ENCODE results near the gene TAF10. TPM values are rescaled to one million over a fixed set of nuclear protein-coding genes. Genes with fewer than 3 reads are reported as not detected.

TAF10 gene
- total RNA-seq, 1 donor from 2014 or later: 113 TPM

- no peak overlapping the region for H3K9ac ChIP-seq (ENCODE audit: low read length)
Observed at GRCh38 chr11:6588018-6588417, 24.0 kb downstream of the TAF10 start.

GRCh38 chr11:6587360-6587953, 24.6 kb downstream of the TAF10 start:
- no peak overlapping the region for H3K4me3 ChIP-seq (ENCODE audit: insufficient read depth, low read depth, low read length)
- Mint-ChIP-seq H3K4me3 (ENCODE audit: unreplicated experiment) (no peak overlapping the region), H3K9me3 (ENCODE audit: unreplicated experiment) (peaks cover 17% of the 10 kb centered on the region), H3K36me3 (ENCODE audit: low read depth, unreplicated experiment) (peaks cover 21% of the 10 kb centered on the region), H3K27me3 (ENCODE audit: low read depth, unreplicated experiment) (no peaks in the 10 kb centered on the region), H3K27ac (ENCODE audit: unreplicated experiment) (no peak overlapping the region), H3K4me1 (ENCODE audit: low read depth, unreplicated experiment) (no peaks in the 10 kb centered on the region)
- TF ChIP-seq CTCF (IDR thresholded peaks at IDR 0.05; ENCODE audit: insufficient read depth, low read depth, low read length): no peak
- no peak for TF ChIP-seq EZH2 (IDR thresholded peaks at IDR 0.05; ENCODE audit: insufficient read depth, low read length)
- peaks cover 8% of the 10 kb centered on the region for H3K36me3 ChIP-seq (ENCODE audit: insufficient read depth, low read length)
- H3K79me2 ChIP-seq (ENCODE audit: insufficient read depth, low read length): peaks cover 7% of the 10 kb centered on the region
- H4K20me1 ChIP-seq (ENCODE audit: insufficient read depth, low read length): no peaks in the 10 kb centered on the region
- peaks cover 3% of the 10 kb centered on the region for H3K9me3 ChIP-seq (ENCODE audit: insufficient read depth, low read depth, low read length)
- DNase-seq (ENCODE audit: low read depth): no peak
- no peaks in the 10 kb centered on the region for H3K4me1 ChIP-seq (ENCODE audit: insufficient read depth, low read length)
- H3K4me2 ChIP-seq (ENCODE audit: low read length): no peak overlapping the region
- no peaks in the 10 kb centered on the region for H3K27me3 ChIP-seq (ENCODE audit: insufficient read depth, low read length)
- no peak for FAIRE-seq
- H3K27ac ChIP-seq (ENCODE audit: low read depth, low read length): no peak overlapping the region
- no peak overlapping the region for H2AFZ ChIP-seq (ENCODE audit: low read depth, low read length)
- no peak overlapping the region for H3K9ac ChIP-seq (ENCODE audit: low read length)

More at GRCh38 chr11:6588018-6588417, 24.0 kb downstream of the TAF10 start:
- Histone ChIP-seq H3K27me3 (ENCODE audit: insufficient read depth, low read length) (no peaks in the 10 kb centered on the region), H3K4me1 (ENCODE audit: insufficient read depth, low read length) (no peaks in the 10 kb centered on the region), H3K36me3 (ENCODE audit: insufficient read depth, low read length) (peaks cover 12% of the 10 kb centered on the region), H3K4me2 (ENCODE audit: low read length) (no peak overlapping the region), H2AFZ (ENCODE audit: low read depth, low read length) (no peak overlapping the region), H3K27ac (ENCODE audit: low read depth, low read length) (no peak overlapping the region), H3K9me3 (ENCODE audit: insufficient read depth, low read depth, low read length) (peaks cover 3% of the 10 kb centered on the region), H3K79me2 (ENCODE audit: insufficient read depth, low read length) (peaks cover 2% of the 10 kb centered on the region), H3K4me3 (ENCODE audit: insufficient read depth, low read depth, low read length) (no peak overlapping the region), H4K20me1 (ENCODE audit: insufficient read depth, low read length) (no peaks in the 10 kb centered on the region)
- FAIRE-seq: no peak
- Mint-ChIP-seq H3K4me3 (ENCODE audit: unreplicated experiment) (no peak overlapping the region), H3K27ac (ENCODE audit: unreplicated experiment) (no peak overlapping the region), H3K9me3 (ENCODE audit: unreplicated experiment) (peaks cover 16% of the 10 kb centered on the region), H3K36me3 (ENCODE audit: low read depth, unreplicated experiment) (peaks cover 25% of the 10 kb centered on the region), H3K4me1 (ENCODE audit: low read depth, unreplicated experiment) (no peaks in the 10 kb centered on the region), H3K27me3 (ENCODE audit: low read depth, unreplicated experiment) (no peaks in the 10 kb centered on the region)
- no peak for DNase-seq (ENCODE audit: low read depth)
- TF ChIP-seq EZH2 (IDR thresholded peaks at IDR 0.05; ENCODE audit: insufficient read depth, low read length) (no peak), CTCF (IDR thresholded peaks at IDR 0.05; ENCODE audit: insufficient read depth, low read depth, low read length) (no peak)
